HG02610 (cell line): ENCODE data around the gene RPP25L.
A peak's percentile ranks its signal among the peaks of the same experiment; 100 is the strongest.
"Not testable (repeated sequence)": the region's sequence is repeated elsewhere in the genome, so short reads cannot be mapped to it uniquely, and the experiment has no call there.

ENCODE experiments used
- ATAC-seq: cut with Tn5 transposase; IDR thresholded peaks from one replicate; pipeline ENCODE4 v1.9.1; 2021; ENCODE audit warnings: mild to moderate bottlenecking, moderate library complexity; ENCODE audit not compliant: unreplicated experiment

RPP25L gene, protein sequence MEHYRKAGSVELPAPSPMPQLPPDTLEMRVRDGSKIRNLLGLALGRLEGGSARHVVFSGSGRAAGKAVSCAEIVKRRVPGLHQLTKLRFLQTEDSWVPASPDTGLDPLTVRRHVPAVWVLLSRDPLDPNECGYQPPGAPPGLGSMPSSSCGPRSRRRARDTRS

DNA sequence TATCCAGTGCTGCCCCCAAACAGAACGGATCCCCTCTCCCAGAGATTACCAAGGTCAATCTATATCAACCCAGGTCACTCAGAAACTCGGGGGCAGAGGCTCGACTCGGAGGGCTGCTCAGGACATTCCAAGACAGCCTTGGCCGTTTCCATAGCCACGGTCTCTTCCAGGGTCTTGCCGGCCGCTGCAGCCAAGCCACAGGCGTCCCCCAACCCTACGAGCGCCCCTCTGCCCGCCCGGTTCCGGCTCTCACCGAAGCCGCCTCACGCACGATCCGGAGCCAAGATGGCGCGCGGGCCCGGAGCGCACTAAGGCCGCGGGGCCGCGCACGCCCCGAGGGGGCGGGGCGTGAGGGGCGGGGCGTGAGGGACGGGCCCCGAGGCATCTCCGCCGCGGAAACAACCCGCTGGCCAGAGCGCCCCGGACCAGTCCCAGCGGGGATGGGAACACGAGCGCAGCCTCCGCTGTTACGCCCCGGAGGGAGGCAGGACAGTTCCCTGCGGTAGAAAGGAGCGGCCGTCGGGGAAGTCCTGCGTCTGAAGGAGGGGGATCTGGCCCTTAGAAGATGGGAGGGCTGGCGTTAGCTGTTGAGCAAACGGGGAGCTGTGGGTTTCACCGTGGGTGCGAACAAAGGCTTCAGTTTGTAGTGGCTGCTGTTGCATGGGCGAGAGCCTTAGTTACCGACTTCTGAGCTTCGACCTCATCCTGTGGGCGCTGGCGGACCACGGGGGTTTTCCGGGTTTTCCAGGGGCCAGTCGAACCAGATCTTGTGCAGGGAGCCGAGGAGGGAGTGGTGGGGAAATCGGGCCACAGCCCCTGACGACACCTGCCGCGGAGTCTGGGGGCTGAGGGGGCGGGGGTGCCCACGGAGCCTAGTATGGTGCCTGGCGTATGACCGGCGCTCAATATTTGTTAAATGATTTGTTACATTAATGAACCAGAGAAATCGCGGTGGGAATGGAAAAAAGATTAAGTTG, at the start of gene RPP25L:
Gene RPP25L, minus strand, starts transcription at position 287 of the 977 bp plus-strand sequence. CDS start 801 bp downstream, outside the sequence.
- ATAC-seq: peak; percentile 83

DNA sequence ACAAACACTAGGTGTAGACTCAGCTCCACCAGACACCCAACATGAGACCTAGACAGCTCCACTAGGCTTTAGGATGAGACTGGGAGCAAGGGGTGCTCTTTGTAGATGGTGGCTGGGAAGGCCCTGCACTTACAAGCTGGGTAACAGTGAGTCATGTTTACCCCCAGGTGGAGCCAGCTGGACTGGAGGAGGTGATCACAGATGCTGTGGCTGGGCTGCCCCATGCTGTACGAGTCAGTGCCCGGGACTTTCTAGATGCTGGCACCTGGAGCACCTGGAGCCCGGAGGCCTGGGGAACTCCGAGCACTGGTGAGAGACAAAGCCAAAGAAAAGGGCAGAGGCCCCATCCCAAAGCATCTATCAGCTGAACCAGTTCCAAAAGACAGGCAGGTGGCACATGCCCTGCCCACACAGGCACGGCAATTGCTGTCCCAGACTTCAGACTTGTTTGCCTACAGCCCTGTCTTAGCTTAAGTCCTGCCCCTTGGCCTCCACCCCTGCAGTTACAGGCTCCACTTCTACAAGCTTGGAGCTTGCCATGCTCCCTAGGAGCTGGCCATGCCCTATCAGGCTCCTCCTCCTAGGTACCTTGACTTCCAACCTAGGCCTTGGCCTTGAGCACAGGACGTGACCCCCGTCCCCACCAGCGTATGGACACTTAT, 47.8 kb upstream of the RPP25L start:
- ATAC-seq: no peak

DNA sequence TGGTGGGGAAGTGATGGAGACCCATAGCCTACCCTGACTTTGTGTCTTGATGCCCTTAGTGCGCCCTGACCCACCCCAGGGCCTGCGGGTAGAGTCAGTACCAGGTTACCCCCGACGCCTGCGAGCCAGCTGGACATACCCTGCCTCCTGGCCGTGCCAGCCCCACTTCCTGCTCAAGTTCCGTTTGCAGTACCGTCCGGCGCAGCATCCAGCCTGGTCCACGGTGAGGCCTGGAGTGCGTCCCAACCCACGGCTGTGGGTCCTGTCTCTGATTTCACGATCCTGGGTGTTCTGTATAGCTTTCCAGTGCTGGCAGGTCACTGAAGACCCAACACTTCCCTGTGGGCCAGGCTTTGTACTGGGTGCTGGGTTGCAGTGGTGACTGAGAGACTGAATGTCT, 46.6 kb upstream of the RPP25L start:
- no peak for ATAC-seq

DNA sequence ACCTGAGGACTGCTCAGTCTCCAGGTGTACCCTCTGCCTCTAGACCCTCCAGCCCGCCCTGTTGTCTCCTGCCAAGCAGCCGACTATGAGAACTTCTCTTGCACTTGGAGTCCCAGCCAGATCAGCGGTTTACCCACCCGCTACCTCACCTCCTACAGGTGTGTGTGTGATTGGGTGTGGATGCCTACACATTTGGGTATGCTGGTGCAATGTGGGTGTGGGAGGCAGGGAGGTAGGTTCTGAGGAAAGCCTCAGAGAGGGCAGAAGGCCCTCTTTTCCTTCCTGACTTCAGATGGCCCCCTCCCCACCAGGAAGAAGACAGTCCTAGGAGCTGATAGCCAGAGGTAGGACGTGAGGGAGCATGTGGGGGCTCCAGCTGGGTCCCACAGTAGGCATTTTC, 45.1 kb upstream of the RPP25L start:
- ATAC-seq: no peak

DNA sequence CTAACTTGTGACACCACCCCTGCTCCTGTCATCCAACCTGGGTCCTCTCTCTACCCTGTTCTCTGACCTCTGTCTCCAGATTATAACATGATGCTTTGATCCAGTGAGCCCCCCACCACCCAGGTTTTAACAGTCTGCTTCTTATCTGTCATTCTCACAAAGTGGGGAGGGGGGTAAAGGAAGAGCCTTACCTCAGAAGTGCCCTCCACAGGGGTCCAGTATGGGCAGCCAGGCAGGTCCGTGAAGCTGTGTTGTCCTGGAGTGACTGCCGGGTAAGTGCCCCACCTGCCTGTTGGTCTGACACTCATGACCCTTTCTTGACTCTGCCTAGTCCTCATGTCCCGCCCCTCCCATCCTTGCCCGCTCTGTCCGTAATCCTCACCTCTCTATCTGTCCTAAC, 43.5 kb upstream of the RPP25L start:
- no peak for ATAC-seq

DNA sequence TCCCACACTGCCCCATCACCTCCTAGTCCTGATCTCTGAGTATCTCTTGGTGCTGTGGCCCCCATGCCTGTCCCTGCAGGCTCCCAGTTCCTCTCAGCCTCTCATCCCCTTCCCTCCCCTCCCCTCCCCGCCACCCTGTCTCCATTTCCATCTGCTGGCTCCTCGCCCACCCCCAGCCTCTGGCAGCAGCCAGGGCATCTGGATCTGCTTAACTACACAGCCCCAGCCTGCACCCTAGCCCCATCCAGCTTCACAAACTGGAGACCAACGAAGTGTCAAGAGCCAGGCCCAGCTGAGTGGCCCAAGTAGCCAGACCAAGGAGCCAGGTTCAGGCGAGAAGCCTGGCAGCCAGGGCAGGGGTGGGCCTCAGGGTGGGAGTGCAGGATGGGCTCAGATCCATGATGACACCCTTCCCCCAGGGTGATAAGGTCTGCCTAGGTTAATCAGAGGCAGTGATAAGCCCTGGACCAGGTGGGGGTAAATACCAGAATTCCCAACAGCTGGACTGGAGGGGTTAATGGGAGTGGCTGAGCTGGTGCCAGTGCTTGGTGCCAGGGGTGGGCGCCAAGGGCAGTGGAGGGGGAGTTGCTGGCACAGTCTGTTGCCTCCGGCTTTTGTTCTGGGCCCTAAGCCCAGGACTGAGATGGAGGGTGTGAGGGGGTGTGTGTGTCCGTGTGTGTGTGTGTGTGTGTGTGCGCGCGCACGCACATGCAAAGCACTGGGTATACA, 42.6 kb upstream of the RPP25L start:
- ATAC-seq: no peak

DNA sequence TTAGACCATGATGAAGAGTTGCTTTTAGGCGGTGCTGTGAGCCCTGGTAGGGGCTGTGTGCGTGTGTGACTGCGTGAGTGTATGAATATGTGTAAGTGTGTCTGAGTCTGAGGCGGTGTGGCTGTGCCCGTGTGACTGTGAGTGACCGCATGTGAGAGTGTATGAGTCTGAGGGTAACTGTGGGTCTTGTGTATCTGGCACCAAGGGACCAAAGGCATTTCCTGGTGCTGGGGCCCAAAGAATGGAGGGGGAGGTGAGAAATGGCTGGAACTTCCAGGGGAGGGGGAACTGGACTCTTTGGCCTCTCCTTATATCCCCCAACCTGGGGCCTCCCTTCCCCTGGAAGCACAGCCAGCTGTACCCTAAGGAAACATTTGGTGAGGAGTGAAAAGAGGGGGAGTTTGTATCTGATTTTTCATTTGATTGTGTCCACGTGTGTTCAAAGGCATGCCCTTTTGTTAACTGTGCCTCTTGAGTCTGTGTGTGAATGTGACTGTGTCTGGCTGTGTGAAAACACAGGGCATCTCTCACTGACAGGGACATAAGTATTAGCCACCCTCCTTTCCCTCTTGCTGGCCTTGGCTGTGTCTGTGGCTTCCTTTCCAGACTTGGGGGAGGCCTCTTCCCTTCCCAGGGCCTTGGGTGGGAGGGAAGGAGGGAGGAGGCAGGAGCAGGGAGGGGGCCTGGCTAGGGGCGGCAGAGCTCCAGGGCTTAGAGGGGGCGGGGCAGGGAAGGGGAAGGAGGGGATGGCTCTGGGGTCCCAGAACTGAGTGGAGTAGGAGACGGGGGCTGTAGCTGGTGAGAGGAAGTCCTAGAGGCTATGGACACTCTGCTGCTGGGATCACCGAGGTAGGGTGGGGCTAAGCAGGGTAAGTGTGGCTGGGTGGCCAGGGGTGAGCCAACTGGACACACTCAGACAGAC, 41.5 kb upstream of the RPP25L start:
- ATAC-seq: no peak

DNA sequence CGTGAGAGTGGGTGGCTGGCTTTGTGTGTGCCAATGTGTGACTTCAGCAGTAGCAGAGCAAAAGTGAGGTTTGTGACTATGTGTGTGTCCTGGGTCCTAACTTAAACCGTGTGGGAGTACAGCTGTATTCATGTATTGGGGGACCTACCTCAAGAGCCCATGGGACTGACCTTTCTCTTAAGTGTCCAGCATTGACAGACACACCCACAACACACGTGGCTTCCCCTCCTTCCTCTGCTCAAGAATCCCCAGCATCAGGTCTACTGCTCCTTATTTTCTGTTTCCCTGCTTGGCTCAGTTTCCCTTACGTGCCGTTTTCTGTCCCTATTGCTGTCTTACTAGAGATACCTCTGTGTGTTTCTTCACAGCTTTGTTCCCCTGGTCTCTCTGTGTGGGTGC, 40.7 kb upstream of the RPP25L start:
- no peak for ATAC-seq

DNA sequence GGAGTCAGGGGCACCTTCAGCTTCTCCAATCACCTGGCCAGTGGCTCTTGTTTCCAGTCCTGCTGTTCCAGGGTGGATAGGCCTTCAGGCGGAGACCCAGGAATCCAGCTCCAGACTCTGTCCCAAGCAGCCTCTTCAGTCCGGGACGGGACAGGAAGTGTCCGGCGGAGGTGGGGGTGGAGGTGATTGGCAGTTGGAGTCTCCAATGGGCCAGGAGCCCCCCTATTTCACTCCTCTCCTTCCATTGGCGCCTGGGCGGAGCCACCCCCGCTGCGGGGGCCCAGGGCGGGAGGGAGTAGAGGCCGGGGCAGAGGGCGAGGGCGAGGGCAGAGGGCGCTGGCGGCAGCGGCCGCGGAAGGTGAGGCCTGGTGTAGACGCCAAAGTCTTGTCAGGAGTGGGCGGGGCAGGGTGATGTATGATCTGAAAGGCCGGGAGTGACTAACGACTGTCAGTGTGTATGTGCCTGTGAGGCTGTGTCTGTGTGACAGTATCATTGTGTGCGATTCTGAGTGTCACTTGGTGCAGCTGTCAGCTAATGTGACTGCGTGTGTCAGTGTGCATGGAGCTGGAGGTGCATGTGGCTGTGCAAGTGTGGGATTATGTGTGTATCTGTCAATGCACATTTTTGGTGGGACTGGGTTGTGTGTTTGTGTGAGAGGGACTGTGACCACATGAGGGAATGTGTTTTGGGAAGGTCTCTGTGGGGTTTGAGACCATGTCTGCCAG, 40.1 kb upstream of the RPP25L start, which contains the start of gene IL11RA:
Gene IL11RA, plus strand, starts transcription at position 310 of the 726 bp plus-strand sequence. CDS start 3,033 bp downstream, outside the sequence.
- ATAC-seq: no peak

DNA sequence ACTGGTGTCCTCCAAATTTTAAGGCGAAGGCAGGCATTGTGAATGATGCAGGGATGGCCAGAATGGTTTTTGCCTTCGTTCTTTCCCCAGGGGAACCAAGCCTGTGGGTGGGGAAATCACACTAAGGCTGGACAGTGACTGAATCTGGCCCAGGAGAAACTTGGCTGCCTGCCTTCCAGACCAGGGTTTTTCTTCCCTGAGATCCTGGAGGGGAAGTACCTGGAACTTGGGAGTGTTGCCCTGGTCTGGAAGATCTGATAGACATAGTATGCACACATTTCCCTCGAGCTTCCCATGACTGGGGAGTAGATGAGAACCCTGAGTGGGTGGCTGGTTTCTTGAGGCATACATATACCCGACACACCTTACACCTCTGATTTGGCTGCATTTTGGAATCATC, 39.4 kb upstream of the RPP25L start:
- no peak for ATAC-seq

DNA sequence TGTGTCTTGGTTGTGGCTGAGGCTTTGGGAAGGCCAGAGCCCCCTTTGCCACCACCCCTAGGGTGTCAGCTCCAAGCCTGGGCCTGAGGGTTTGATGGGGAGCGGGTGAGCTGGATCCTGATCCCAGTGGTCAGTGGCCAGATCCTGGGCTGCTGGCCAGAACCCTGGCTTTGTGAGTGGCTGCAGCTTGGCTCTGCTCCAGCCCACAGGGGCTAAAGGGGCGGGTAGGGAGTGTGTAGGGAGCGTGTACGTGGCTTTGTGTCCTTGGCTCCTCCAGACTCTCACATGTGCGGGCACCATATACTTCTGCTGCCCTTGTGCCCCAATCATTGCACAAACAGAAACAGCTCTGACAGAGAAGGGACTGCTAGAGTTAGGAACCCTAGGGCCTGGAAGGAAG, 38.9 kb upstream of the RPP25L start:
- no peak for ATAC-seq

DNA sequence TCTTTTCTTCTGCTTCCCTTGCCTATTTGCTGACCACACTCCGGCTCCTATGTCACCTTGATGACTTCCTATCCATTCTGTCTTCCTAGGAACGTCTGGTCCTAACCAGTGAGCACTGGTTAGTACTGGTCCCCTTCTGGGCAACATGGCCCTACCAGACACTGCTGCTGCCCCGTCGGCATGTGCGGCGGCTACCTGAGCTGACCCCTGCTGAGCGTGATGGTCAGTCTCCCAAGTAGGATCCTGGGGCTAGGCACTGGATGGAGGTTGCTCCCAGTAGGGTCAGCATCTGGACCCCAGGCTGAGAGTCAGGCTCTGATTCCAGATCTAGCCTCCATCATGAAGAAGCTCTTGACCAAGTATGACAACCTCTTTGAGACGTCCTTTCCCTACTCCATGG, 36.8 kb upstream of the RPP25L start:
- ATAC-seq: no peak

DNA sequence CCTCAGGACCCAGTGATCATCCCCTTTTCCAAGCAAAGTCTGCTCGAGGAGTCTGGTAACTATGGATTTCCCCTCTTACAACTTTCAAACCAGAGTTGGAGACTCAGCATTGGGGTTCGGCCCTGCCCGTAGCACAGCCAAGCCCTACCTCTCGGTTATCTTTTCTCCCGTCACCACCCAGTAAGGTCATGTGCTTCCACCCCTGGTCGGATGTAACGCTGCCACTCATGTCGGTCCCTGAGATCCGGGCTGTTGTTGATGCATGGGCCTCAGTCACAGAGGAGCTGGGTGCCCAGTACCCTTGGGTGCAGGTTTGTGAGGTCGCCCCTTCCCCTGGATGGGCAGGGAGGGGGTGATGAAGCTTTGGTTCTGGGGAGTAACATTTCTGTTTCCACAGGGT, 35.8 kb upstream of the RPP25L start:
- ATAC-seq: no peak

DNA sequence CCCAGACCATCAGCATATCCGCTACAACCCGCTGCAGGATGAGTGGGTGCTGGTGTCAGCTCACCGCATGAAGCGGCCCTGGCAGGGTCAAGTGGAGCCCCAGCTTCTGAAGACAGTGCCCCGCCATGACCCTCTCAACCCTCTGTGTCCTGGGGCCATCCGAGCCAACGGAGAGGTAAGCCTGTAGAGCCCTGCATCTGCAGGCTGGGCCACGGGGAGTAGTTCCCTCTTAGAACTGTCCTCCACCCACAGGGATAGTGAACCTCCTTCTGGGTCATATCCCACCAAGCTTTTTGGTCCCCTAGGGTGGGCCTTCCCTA, 35.1 kb upstream of the RPP25L start:
- ATAC-seq: no peak

DNA sequence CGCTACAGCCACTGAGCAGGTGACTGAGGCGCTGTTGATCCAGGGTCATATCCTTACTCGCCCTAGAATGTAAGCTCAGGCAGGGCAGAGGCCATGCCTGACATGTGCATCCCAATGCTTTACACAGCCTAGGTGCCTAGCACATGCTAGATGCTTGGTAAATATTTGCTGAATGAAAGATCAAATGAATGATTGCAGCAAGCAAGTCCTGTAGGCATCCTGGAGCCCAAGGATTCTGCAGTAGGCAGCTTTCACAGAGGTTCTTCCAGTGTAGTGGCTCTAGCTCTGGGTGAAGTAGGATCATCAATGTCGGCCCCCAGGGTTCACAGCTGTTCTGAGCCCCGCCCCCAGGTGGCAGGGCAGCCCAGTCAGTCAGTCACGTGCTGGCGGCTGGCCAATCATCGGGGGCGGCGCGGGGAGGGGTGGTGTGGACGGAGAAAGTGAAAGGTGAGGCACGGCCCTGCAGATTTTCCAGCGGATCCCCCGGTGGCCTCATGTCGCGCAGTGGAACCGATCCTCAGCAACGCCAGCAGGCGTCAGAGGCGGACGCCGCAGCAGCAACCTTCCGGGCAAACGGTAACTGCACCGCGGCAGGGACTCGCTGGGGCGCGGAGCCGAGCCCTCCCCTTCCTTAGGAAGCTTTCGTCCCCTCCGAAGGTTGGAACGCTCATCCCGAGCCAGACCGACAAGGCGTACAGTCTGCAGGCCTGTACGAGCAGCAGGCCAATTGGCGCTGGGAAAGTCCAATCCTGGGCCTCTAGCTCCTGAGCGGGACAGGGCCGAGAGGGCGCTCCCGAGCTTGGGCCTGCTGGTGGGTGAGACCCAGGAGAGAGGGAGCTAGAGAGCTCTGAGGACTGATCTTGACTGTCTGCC, 34.5 kb upstream of the RPP25L start, which contains the start of gene GALT:
Gene GALT, plus strand, starts transcription at position 465 of the 873 bp plus-strand sequence. Its CDS starts 30 bp downstream, at position 495.
- peak; percentile 93 for ATAC-seq

DNA sequence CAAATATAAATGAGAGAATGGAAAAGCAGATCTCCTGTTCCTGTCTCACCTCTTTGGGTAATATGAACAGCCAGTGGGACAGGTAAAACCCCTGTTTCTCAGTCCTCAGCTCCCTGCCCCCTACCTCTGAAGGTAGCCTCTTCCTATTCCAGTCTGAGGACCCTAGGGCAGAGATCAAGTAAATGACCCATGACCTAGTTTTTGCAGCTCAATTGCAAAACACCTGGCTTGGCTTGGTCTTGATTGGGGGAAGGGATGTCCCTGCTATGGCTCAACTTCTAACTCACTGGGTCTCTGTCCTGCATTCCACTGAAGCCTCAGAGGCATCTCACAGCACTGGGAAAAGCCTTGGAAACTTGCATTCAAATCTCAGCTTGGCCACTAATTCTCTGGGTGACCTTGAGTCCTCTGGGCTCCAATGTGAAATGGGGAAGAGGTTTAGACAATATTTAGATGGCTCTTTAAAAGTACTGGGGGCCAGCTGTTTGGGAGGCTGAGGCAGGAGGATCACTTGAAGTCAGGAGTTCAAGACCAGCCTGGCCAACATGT, 32.9 kb upstream of the RPP25L start:
- no peak for ATAC-seq

DNA sequence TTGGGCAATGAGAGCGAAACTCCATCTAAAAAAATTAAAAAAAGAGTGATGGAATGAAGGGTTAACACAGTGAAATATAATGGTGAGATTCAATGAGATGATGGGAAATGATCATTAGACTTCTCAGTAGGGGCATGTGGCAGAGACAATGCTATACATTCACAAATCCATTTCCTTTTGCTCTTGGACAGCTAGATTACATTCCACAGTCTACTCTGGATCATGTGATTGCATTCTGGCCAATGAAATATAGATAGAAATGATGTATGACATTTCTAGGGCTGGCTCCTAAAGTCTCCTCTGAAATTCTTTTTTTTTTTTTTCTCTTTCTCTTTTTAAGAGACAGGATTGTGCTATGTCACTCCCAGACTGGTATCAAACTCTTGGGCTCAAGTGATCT, 30.8 kb upstream of the RPP25L start:
- no peak for ATAC-seq

DNA sequence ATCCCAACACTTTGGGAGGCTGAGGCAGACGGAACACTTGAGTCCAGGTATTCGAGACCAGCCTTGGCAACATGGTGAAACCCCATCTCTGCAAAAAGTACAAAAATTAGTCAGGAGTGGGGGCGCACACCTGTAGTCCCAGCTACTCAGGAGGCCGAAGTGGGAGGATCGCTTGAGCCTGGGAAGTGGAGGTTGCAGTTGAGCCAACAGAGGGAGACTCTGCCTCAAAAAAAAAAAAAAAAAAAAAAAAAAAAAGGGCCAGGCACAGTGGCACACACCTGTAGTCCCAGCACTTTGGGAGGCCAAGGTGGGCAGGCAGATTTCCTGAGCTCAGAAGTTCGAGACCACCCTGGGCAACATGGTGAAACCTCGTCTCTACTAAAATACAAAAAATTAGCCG, 27.4 kb upstream of the RPP25L start:
- ATAC-seq: not testable (repeated sequence)
